WTC11 (cell line): ENCODE data around the gene PRKAR2B.

Experiments
- ATF2 ChIP-seq: sonication (generic); formaldehyde crosslinking; IDR thresholded peaks from 2 replicates; pipeline ENCODE4 v1.8.1; 2022; ENCODE audit warnings: low read depth, missing genetic modification reagents, borderline replicate concordance
- CREB1 ChIP-seq: sonication (generic); formaldehyde crosslinking; IDR thresholded peaks from 2 replicates; pipeline ENCODE4 v1.8.0; 2023; ENCODE audit warnings: mild to moderate bottlenecking, missing genetic modification reagents
- CTCF ChIP-seq: fragments of 200-600 bp; IDR thresholded peaks from 2 replicates; pipeline ENCODE4 v1.8.0; 2022; ENCODE audit warnings: antibody characterized with exemption
- ESRRA ChIP-seq: sonication (generic); formaldehyde crosslinking; IDR thresholded peaks from 2 replicates; pipeline ENCODE4 v1.8.1; 2022; ENCODE audit warnings: mild to moderate bottlenecking, missing genetic modification reagents, borderline replicate concordance
- FOXJ3 ChIP-seq: sonication (generic); formaldehyde crosslinking; IDR thresholded peaks from 2 replicates; pipeline ENCODE4 v1.9.0; 2021; ENCODE audit warnings: missing genetic modification reagents, mild to moderate bottlenecking, borderline replicate concordance
- GTF2I ChIP-seq: fragments of 250-450 bp; sonication (Bioruptor Pico); conservative IDR thresholded peaks from 2 replicates; pipeline ENCODE4 v1.4.0; 2021; ENCODE audit warnings: mild to moderate bottlenecking
- MYBL2 ChIP-seq: sonication (generic); formaldehyde crosslinking; IDR thresholded peaks from 2 replicates; pipeline ENCODE4 v1.8.1; 2023; ENCODE audit warnings: mild to moderate bottlenecking, moderate library complexity, missing genetic modification reagents
- NR2C2 ChIP-seq: sonication (generic); formaldehyde crosslinking; IDR thresholded peaks from 2 replicates; pipeline ENCODE4 v1.8.0; 2022; ENCODE audit warnings: mild to moderate bottlenecking, missing genetic modification reagents
- SMAD4 ChIP-seq: sonication (generic); formaldehyde crosslinking; IDR thresholded peaks from 2 replicates; pipeline ENCODE4 v1.8.0; 2022; ENCODE audit warnings: mild to moderate bottlenecking, missing genetic modification reagents
- TEAD4 ChIP-seq: sonication (generic); formaldehyde crosslinking; IDR thresholded peaks from 2 replicates; pipeline ENCODE4 v1.8.0; 2022; ENCODE audit warnings: mild to moderate bottlenecking, missing genetic modification reagents
- USF2 ChIP-seq: sonication (generic); formaldehyde crosslinking; IDR thresholded peaks from 2 replicates; pipeline ENCODE4 v1.8.1; 2023; ENCODE audit warnings: mild to moderate bottlenecking, missing genetic modification reagents, moderate library complexity
- TF ChIP-seq, protein P1 (sequence below): sonication (generic); formaldehyde crosslinking; IDR thresholded peaks from 2 replicates; pipeline ENCODE4 v1.8.1; 2022; ENCODE audit warnings: mild to moderate bottlenecking, missing genetic modification reagents, moderate library complexity, borderline replicate concordance
- TF ChIP-seq, protein P2 (sequence below): sonication (generic); formaldehyde crosslinking; IDR thresholded peaks from 2 replicates; pipeline ENCODE4 v1.8.1; 2023; ENCODE audit warnings: mild to moderate bottlenecking, moderate library complexity, missing genetic modification reagents
- TF ChIP-seq, protein P3 (sequence below): sonication (generic); formaldehyde crosslinking; IDR thresholded peaks from 2 replicates; pipeline ENCODE4 v1.8.0; 2022; ENCODE audit warnings: mild to moderate bottlenecking, missing genetic modification reagents

GRCh38 chr7:107150375-107151073 lies 106.0 kb downstream of the PRKAR2B start:
- peak; percentile 76 for TF ChIP-seq CTCF
- TF ChIP-seq FOXJ3 (CRISPR knock-in tag), result no peak
- no peak for TF ChIP-seq GTF2I
- TF ChIP-seq TEAD4 (CRISPR knock-in tag), result no peak
- no peak for TF ChIP-seq USF2 (CRISPR knock-in tag)
- TF ChIP-seq SMAD4, result no peak
- no peak for TF ChIP-seq ESRRA
- TF ChIP-seq, protein P1, sequence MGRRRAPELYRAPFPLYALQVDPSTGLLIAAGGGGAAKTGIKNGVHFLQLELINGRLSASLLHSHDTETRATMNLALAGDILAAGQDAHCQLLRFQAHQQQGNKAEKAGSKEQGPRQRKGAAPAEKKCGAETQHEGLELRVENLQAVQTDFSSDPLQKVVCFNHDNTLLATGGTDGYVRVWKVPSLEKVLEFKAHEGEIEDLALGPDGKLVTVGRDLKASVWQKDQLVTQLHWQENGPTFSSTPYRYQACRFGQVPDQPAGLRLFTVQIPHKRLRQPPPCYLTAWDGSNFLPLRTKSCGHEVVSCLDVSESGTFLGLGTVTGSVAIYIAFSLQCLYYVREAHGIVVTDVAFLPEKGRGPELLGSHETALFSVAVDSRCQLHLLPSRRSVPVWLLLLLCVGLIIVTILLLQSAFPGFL (CRISPR knock-in tag), result no peak
- TF ChIP-seq MYBL2 (CRISPR knock-in tag), result no peak
- TF ChIP-seq ATF2 (CRISPR knock-in tag), result no peak
- TF ChIP-seq, protein P2, sequence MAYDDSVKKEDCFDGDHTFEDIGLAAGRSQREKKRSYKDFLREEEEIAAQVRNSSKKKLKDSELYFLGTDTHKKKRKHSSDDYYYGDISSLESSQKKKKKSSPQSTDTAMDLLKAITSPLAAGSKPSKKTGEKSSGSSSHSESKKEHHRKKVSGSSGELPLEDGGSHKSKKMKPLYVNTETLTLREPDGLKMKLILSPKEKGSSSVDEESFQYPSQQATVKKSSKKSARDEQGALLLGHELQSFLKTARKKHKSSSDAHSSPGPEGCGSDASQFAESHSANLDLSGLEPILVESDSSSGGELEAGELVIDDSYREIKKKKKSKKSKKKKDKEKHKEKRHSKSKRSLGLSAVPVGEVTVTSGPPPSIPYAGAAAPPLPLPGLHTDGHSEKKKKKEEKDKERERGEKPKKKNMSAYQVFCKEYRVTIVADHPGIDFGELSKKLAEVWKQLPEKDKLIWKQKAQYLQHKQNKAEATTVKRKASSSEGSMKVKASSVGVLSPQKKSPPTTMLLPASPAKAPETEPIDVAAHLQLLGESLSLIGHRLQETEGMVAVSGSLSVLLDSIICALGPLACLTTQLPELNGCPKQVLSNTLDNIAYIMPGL (CRISPR knock-in tag), result no peak
- no peak for TF ChIP-seq CREB1 (CRISPR knock-in tag)
- TF ChIP-seq, protein P3, sequence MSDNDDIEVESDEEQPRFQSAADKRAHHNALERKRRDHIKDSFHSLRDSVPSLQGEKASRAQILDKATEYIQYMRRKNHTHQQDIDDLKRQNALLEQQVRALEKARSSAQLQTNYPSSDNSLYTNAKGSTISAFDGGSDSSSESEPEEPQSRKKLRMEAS (CRISPR knock-in tag), result no peak
- no peak for TF ChIP-seq NR2C2 (CRISPR knock-in tag)
